T-helper 2 cell treated with Interferon-gamma antibody and Interleukin-4, amounts not matched to agents 100 ng/mL and 5 ng/mL, for 36 hours (primary cell): Measurements from ENCODE around the gene DUS1L. TPM values are rescaled to one million over a fixed set of nuclear protein-coding genes. Genes with fewer than 3 reads are reported as not detected.

ENCODE experiments used
- intact Hi-C: fragments of 100-400 bp; cut with micrococcal nuclease; formaldehyde crosslinking; loops from one replicate; pipeline ENCODE4 v1.15.1; 2023
- total RNA-seq: library from RNA; stranded (reverse); gene quantifications from 2 replicates; pipeline ENCODE4 v1.2.3, GENCODE V29; 2022

DUS1L gene
- total RNA-seq, 1 donor from 2014 or later: 129 TPM

DNA sequence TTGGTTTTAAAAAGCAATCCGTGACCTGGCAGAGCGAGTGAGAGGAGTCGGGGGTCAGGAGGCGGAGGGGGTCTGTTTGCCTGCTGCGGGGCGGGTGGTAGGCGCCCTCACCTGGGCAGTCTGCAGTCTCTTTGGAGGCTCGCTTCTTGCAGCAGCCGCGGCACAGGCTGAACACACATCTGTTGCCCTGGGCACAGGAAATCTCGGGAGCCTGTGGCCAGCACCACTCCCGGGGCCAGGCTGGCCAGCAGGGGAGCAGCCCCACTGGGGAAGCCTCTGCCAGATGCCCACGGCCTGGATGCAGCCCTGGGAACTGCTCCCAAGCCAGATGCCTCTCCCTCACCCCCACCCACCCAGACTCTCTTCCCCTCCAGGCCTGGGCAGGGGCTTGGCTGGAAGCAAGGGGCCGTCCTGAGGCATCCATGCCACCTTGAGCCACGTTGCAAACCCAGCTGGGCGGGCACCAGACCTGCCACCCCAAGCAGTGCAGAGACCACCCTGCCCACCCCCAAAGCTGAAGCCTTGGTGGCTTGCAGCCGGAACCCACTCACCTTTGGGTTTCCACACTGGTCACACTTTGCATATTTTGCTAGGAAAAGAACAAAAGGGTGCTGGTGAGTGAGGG, 7.3 kb downstream of the DUS1L start:
- intact Hi-C loops: no loop called here

DNA sequence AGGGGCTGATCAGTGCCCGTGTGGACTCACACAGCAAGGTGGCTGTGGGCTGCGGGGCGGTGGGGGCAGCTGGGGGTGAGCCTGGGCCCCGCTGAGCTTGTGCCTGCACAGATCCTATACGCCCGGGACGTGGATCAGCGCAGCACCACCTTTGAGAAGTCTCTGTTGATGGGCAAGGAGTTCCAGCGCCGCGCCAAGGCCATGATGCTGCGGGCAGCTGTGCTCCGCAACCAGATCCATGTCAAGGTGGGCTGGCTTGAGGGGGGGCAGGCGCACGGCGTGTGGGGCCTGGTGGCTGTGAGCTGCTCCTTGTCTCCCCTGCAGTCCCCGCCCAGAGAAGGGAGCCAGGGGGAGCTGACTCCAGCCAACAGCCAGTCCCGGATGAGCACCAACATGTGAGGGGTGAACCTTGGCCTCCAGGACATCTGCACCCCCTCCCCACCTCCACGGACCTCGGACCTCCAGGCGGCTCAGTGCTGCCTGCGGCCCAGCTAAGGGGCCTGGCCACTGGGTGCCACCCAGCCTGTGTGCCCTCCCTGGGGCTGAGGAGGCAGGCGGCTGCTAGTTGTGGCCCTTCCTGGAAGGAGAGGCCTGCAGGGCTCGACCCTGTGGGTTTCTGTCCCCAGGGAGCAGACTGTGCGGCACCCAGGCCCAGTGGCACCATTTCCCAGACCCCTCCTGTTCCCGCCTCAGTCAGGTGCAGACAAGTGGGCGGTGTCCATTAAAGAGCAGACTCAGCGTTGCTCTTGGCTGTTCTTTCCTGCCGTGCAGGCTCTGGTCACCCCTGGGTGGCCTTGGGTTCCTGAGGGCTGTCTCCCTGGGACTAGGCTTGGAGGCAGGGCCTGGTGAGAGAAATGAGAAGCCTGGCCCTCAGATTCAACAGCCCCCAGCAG, 8.6 kb downstream of the DUS1L start:
- intact Hi-C loops: no loop called here

DNA sequence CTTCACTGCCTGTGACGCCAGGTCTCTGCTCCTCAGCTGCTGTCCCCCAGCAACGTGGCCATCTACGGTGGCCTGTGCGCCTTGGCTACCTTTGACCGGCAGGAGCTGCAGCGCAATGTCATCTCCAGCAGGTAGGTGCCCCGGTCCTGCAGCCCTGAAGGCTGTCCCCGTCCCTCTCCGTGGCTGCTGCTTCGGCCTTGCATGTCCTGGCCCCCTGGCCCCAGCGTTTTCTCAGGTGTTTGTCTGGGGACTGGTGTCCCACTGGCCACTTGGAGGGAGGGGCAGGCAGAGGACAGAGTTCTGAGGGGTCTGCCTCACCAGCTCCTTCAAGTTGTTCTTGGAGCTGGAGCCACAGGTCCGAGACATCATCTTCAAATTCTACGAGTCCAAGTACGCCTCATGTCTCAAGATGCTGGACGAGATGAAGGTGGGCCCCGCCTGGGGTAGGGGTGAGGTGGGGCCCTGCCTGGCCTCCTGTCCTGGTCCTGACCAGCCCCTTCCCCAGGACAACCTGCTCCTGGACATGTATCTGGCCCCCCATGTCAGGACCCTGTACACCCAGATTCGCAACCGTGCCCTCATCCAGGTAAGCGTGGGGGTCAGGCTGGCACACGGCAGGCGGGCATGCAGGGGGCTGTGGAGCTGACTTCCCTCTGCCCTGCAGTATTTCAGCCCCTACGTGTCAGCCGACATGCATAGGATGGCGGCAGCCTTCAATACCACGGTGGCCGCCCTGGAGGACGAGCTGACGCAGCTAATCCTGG, 9.5 kb downstream of the DUS1L start:
- intact Hi-C loops: no loop called here

DNA sequence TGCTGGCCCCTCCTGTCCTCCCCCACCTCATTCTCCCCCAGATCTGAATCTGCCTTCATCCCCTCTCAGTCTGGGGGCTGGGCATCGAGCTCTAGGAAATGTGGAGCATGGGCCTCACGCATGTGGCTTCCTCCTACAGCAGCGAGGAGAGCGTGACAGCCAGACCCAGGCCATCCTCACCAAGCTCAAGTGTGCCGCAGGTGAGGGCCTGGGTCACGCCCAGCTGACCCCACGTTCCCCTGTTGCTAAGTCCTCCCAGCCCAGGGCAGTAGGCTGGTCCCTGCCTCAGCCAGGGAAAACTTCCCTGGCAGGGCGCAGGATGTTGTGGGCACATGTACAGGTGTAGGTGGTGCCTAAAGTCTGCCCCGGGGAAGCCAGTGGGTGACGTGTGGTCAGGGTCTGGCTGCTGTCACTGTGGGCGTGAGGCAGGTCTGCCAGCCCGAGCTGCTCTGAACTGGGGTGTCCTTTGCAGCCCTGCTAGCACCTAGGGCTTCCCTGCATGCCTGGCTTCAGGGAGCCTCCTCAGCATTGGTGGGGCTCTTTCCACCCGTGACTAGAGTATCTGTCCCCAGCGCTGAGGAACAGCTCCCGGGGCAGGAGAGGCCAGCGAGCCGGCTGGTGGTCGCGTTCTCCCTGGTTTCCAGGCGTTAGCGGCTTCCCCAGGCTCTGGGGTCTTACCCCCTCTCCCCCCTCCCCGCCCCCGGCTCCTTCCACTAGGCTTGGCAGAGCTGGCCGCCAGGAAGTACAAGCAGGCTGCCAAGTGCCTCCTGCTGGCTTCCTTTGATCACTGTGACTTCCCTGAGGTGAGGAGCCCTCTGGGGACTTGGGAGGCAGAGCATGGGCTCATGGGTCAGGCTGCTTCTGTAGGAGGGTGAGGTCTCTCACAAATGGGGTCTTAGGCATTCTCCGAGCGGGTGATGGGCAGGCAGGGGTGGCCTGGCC, 10.3 kb downstream of the DUS1L start:
- intact Hi-C loops: no loop called here

DNA sequence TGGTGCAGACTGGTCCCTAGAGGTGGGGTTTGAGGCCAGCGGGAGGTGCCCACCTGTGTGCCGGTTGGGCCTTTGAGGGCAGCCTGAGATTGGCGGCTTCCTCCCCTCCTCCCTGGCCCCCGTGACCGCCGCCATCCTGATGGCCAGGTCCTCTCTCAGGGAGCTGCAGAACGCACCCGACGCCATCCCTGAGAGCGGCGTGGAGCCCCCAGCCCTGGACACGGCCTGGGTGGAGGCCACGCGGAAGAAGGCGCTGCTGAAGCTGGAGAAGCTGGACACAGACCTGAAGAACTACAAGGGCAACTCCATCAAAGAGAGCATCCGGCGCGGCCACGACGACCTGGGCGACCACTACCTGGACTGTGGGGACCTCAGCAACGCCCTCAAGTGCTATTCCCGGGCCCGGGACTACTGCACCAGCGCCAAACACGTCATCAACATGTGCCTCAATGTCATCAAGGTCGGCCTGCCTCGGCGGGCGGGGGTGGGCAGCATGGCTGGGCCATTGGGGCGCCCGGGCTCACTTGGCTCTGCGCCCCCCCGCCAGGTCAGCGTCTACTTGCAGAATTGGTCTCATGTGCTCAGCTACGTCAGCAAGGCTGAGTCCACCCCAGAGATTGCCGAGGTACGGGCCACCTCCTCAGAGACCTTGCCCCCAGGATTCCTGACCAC, 11.1 kb downstream of the DUS1L start:
- intact Hi-C loops: no loop called here

DNA sequence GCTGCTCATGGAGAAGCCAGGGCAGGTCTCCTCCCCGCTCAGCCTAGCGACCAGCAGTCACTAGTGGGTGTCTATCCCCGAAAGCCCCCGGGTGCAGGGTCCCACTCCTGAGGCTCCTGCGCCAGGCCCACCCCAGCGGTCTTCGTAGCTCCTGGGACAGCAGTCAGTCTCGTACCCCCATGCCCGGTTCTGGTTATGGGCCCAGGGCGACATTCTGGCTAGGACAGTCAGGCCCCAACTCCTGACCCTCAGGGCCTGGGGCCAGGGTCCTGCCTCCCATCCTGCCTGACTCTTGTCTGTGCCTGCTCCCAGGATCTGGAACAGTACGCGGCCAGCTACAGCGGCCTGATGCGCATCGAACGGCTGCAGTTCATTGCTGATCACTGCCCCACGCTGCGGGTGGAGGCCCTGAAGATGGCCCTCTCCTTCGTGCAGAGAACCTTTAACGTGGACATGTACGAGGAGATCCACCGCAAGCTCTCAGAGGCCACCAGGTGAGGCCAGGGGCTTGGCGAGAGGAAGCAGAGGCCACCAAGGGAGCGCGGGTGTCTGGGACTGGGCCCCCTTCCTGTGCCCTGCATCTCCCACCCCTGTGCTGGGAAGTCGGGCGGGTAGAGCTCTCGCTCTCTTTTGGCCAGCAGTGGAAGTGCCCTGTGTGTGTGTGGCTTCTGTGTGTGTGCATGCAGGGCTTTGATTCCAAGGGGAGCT, 11.9 kb downstream of the DUS1L start:
- intact Hi-C loops: no loop called here

DNA sequence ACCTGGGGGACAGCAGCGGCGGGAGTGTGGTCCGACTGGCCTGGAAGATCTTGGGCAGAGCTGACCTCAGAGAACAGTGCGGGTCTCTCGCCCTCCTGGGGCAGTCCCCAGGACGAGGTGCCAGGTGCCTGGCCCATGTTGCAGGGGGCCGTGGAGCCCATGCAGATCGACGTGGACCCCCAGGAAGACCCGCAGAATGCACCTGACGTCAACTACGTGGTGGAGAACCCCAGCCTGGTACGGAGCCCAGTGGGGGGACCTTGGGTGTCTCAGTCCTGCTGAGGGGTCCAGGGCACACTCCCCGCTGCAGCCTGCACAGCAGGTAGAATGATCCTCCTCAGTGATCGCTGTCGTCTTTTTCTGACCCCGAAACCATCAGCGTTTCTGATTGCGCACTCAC, 12.5 kb downstream of the DUS1L start:
- intact Hi-C loops: no loop called here

DNA sequence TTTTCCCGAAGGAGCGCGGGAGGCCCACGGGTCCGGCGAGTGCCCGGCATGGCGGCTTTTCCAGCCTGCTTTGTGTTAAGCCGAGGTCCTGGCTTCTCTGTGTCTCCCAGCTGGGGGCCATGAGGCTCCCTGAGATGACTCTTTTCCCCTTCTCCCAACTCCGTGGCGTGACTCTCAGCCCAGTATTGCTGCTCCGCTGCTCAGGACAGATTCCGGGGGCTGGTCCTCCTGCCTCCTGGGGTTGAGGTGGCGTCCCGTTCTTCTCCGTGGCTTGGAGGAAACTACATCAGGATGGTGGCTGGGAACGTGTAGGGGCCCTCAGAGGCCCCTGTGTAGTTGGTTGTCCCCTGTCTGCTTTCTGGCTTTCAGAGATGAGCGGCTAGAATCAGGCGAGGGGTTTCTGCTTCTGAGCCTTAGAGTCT, 13.0 kb downstream of the DUS1L start:
- intact Hi-C loops: no loop called here

DNA sequence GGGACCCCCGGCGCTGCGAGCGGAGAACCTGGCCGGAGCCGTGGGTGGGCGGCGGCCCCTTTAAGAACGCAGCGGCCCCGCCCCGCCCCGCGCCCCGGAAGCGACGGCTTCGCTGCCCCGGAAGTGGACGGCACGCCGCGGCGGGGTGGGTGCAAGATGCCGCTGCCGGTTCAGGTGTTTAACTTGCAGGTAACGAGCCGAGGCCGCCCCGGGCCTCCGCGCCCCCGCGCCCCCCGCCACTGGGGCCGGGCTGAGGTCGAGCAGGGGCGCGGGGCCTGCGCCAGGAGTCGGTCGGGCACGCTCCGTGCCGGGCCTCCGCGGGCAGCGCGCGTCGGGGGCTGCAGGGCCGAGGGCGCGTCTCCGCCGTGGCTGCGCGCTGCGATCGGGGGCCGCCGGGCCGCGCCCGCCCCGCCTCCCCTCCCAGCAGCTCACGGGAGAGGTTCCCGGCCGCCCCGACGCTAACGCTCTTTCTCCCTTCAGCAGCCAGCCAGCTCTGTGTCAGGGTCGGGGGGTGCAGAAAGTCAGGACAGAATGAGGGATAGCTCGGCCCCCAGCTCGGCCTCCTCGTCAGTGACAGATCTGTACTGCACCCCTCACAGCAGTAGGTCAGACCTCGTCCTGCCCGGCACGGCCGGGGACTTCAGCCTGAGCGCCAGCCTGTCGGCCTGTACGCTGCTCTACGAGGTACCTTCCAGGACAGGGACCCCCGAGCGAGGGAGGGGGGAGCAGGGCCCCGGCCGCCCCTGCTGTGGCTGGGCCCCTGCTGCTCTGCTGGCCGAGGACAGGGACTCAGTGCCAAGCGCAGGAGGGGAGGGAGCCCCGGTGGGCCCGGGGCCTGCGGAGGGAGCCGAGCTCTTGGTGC, 13.6 kb downstream of the DUS1L start, which contains the start of the genes GPS1 and RFNG:
GPS1 (plus strand) TSS at position 123 of the 862 bp plus-strand sequence; CDS start at position 157, 34 bp downstream.
RFNG (minus strand) TSS at position 36 of the 862 bp plus-strand sequence. CDS start 45 bp downstream, outside the sequence.
- intact Hi-C loops: loop anchor here (1.0 kb wide), 1 partner anchor 46 kb away; the partner anchor contains the start of gene FASN

DNA sequence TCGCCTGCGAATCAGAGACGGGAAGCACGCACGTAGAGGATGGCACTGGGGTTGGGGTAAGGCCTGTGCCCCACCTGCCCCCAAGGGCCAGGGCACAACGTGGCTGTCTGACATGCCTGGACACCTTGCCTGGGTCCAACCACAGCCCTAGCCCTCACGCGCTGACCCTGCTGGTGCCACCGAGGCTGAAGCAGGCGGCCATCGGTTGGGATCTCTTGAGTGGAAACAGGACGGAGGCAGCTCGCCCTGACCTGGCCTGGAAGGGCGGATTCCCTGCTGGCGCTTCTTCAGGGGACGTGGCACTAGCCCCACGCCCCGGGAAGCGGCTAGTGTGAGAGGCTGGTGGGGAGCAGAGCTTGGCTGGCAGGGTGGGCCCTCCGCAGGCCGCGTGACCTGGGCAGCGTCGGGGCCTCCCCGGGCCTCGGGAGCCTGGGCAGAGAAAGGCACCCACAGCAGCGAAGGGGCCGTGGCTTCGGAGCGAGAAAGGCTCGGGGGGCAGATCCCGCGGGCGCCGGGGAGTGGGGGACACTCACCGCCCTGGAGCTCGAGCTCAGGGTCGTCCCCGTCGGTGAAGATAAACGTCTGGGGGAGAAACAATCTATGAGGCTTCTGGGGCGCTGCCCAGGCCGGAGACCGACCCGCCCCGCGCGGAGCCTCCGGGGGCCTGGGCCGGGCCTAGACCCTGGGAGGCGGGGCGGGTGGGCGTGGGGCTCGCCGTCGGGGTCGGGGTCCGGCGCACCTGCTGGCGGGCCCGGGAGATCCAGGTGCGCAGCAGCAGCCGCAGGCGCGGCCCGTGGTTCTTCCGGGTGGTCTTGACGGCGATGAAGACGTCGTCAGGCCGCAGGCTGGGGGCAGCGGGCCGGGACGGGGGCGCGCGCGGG, 14.6 kb downstream of the DUS1L start:
- intact Hi-C loops: loop anchor here (1.0 kb wide), 1 partner anchor 47 kb away; the partner anchor contains the start of gene FASN

DNA sequence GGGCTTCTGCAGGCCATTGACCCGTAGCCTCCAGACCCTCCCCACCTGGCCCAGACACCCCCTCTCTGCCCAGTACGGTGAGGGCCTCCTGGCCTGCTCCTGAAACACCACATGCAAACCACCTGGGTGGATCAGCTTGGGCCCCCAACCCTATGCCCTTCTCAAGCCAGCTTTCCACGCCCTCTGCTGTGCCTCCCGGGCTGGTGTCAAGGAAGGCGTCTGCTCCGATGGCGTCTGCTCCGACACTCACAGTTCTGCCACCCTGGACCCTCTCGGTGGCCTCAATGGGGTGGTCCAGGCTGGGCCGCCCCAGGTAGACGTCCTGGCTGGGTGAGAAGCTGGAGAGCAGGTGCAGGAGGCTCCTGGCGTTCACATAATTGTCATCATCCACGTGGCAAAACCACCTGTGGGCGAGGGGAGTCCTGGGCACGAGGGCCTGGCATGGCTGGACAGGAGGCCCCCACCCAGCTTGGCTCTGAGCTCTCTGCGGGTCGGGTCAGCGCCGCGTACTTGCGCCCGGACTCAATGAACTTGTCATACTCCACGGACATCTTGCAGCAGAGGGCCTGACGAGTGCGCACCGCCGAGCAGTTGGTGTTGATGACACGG, 15.3 kb downstream of the DUS1L start:
- intact Hi-C loops: no loop called here

DNA sequence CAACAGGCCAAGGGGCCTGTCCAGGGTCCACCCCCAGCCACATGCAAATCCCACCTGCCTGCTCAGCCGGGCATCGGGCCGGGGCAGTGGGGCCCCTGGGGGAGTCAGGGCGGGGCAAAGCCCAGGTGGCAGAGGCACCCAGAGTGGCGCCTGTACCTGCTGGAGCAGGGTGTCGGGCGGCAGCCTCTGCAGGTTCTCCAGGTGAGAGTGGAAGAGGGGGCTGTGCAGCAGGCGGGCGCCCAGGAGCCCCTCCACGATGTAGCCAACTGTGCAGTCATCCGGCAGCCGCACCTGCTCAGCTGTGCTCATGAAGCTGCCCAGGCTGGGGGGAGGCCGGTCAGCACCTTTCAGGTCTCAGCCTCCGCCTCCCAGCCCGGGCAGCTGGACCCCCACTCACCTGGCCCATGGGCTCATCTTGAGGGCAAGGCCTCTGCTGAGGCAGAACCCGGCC, 16.1 kb downstream of the DUS1L start:
- intact Hi-C loops: no loop called here

DNA sequence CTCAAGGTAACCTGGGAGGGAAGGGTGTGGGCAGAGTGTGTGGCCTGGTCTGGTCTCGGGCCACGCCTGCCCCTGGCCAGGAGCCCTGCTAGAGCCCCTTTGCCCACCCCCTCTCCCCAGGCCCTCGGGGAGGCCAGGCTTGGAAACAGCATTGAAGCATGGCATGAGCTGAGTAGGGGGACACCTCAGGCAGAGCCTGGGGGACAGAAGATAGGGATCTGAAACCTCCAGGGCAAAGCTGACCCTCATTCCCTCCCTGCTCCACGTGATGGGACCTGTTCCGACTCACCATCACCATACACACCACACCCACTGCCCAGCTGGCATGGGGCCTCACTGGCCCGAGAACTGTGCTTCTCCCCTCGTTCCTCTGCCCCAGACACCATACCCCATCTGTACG, 16.5 kb downstream of the DUS1L start:
- intact Hi-C loops: no loop called here

DNA sequence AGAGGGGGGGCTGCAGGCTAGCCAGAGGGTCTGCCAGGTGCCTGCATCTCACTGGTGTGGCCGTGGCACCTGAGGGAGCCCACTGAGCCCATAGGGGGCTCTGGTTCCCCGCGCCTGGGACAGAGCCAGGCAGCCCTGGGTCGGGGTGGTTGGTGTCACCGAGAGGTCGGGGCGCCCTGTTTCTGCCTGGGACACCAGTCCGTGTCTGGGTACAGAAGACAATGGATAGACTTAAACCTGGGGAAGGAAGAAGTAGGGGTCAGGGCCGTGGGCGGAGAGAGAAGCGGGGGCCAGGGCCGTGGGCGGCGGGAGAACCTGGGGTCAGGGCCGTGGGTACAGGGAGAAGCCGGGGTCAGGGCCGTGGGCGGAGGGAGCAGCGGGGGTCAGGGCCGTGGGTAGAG, 17.0 kb downstream of the DUS1L start:
- intact Hi-C loops: no loop called here

DNA sequence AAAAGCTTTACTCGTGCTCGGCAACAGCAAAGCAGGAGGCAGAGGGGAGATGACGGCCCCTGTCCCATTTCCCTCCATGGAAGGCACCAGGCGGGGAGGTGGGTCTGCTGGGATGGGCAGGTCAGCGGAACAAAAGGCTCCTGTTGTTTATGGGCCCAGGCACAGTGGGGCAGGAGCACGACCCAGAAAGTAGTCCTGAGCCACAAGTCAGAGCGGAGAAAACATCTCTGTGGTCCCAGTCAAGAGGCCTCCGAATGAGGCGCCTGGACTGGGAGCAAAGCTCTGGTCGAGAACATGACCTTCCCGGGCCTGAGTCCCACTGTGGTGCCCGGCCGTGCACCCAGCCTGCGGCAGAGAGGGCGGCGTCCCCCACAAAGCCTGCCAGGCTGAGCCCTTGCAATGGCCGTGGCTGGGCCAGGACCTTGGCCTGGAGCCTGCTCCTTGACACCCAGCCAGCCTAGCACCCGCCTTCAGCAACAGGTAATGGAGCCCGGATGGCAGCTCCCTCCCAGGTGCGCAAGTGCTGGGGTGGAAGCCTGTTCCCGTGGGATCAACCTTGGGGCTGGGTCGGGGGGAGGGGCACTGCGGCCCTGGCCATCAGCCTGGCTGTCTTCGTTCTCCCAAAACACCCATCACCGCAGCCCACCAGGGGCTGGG, 17.6 kb downstream of the DUS1L start:
- intact Hi-C loops: no loop called here

DNA sequence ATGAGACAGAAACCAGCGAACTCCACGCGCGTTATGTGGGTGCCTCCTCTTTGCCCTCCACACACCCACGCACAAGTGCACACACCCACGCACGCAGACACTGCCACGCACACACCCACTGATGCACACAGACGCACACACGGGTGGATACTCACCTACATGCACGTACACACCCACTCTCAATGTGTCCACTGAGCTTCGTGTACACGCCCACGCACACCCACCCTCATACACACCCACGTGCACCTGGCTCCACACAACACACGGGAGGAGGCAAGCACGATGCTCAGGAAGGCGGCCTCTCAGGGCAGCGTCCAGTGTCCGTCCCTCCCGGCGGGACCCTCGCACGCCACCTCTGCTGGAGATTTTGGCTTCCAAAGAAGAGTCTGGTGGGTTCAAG, 18.2 kb downstream of the DUS1L start:
- intact Hi-C loops: no loop called here
